Tibial artery (tissue), 4 donors: ENCODE data around the gene TGM1.
"Not testable (repeated sequence)": the region's sequence is repeated elsewhere in the genome, so short reads cannot be mapped to it uniquely, and the experiment has no call there.

ENCODE experiments used
- DNase-seq, 2 donors: peaks; one replicate each; pipeline ENCODE4 v3.0.0-alpha.2; 2019
- H3K27ac ChIP-seq, 2 donors: fragments of 200-600 bp; sonication (generic) in 1 of 2; 1 replicate in 1 of 2; 2 replicates in 1 of 2; pipeline ENCODE4 v1.5.1; 2018 to 2019; ENCODE audit warnings: mild to moderate bottlenecking in 1 of 2
- H3K27me3 ChIP-seq, 2 donors: fragments of 200-600 bp; sonication (generic) in 1 of 2; one replicate each; pipeline versions ENCODE4 v1.5.1 to v1.6.0; 2016 to 2019
- H3K36me3 ChIP-seq, 3 donors: fragments of 200-600 bp; sonication (generic) in 2 of 3; one replicate each; pipeline ENCODE4 v1.5.1; 2016 to 2019; ENCODE audit warnings: mild to moderate bottlenecking in 2 of 3
- H3K4me1 ChIP-seq, 4 donors: fragments of 200-600 bp; sonication (generic) in 2 of 4; 1 replicate in 3 of 4; 2 replicates in 1 of 4; pipeline ENCODE4 v1.5.1; 2016 to 2019
- H3K4me3 ChIP-seq, 2 donors: fragments of 200-600 bp; sonication (generic) in 1 of 2; 1 replicate in 1 of 2; 2 replicates in 1 of 2; pipeline ENCODE4 v1.5.1; 2018 to 2019; ENCODE audit warnings: mild to moderate bottlenecking in 2 of 2
- H3K9me3 ChIP-seq, 3 donors: fragments of 200-600 bp; sonication (generic) in 1 of 3; one replicate each; pipeline ENCODE4 v1.5.1; 2016 to 2019
- intact Hi-C: fragments of 100-400 bp; cut with DNase I; formaldehyde crosslinking; loops from one replicate; pipeline ENCODE4 v1.15.0; 2023; ENCODE audit warnings: low total_unique reads
- TF ChIP-seq, protein P1 (sequence below), 2 experiments: fragments of 200-600 bp in 1 of 2; fragments of 450-650 bp in 1 of 2; IDR thresholded peaks; one replicate each; pipeline ENCODE4 v1.5.1; 2017 to 2019; ENCODE audit warnings: antibody characterized with exemption in 2 of 2, mild to moderate bottlenecking in 1 of 2, moderate library complexity in 1 of 2

TGM1 gene

DNA sequence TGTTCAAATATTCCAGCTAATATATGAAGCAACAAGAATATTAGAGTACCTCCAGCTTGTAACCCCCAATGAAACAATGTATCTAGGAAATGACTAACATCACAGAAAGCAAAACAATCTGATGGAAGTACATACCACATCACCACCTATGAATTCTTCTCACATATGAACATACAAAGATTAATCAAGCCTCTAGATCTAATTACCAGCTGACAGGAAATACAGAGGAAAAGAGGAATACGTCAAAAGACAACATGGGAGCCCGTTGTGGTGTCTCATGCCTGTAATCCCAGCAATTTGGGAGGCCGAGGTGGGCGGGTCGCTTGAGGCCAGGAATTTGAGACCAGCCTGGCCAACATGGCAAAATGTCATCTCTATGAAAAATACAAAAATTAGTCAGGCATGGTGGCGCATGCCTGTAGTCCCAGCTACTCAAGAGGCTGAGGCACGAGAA, 38.3 kb downstream of the TGM1 start:
- peak in 1 of 2 donors; percentile 20 for DNase-seq
- H3K4me1 ChIP-seq = peaks cover 0 to 3% (median 0%) of the 10 kb centered on the region in 4 donors

DNA sequence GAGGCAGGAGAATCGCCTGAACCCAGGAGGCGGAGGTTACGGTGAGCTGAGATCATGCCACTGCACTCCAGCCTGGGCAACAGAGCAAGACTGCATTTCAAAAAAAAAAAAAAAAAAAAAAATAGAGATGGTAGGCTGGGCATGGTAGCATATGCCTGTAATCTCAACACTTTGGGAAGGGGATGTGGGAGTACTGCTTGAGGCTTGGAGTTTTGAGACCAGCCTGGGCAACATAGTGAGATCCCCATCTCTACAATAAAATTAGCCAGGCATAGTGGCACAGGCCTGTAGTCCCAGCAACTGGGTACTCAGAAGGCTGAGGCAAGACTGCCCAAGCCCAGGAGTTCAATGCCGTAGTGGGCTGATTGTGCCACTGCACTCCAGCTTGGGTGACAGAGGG, 40.0 kb downstream of the TGM1 start:
- H3K36me3 ChIP-seq = peaks cover 3 to 10% (median 4%) of the 10 kb centered on the region in 3 donors
- peak in 1 of 2 donors; percentile 13 for DNase-seq
- H3K4me3 ChIP-seq, H3K9me3 ChIP-seq, H3K27ac ChIP-seq, H3K27me3 ChIP-seq, H3K4me1 ChIP-seq, intact Hi-C loops: not testable (repeated sequence)

More for the DNA sequence above, 38.3 kb downstream of the TGM1 start:
- TF ChIP-seq, protein P1, sequence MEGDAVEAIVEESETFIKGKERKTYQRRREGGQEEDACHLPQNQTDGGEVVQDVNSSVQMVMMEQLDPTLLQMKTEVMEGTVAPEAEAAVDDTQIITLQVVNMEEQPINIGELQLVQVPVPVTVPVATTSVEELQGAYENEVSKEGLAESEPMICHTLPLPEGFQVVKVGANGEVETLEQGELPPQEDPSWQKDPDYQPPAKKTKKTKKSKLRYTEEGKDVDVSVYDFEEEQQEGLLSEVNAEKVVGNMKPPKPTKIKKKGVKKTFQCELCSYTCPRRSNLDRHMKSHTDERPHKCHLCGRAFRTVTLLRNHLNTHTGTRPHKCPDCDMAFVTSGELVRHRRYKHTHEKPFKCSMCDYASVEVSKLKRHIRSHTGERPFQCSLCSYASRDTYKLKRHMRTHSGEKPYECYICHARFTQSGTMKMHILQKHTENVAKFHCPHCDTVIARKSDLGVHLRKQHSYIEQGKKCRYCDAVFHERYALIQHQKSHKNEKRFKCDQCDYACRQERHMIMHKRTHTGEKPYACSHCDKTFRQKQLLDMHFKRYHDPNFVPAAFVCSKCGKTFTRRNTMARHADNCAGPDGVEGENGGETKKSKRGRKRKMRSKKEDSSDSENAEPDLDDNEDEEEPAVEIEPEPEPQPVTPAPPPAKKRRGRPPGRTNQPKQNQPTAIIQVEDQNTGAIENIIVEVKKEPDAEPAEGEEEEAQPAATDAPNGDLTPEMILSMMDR (IDR thresholded peaks at IDR 0.05) = no peak
- Histone ChIP-seq H3K4me3 (no peak overlapping the region), H3K27me3 (no peaks in the 10 kb centered on the region), H3K9me3 (no peaks in the 10 kb centered on the region), H3K36me3 (peaks cover 0 to 12% (median 11%) of the 10 kb centered on the region in 3 donors), H3K27ac (no peak overlapping the region)
- intact Hi-C loops = no loop called here

DNA sequence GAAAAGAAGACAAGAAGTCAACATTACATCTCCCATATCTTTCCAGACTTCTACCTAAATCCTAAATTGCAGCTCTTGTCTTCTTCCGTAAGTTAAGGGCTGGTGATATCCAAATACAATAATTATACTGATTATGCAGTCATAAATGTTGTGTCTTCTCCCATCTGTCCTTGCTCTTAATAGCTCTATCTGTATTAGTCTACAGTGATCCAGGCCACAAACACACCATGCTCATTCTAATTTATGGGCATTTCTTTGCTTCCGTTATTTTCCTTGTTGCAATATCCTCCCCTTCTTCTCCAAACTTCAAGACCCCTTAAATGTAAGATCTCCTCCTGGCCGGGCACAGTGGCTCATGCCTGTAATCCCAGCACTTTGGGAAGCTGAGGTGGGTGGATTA, 43.5 kb downstream of the TGM1 start:
- Histone ChIP-seq H3K9me3 (no peaks in the 10 kb centered on the region), H3K36me3 (peaks cover 3 to 7% (median 5%) of the 10 kb centered on the region in 3 donors), H3K27me3 (no peaks in the 10 kb centered on the region), H3K27ac (no peak overlapping the region), H3K4me1 (peaks cover 0 to 12% (median 9%) of the 10 kb centered on the region in 4 donors), H3K4me3 (no peak overlapping the region)
- intact Hi-C loops = no loop called here
- DNase-seq = no peak
- TF ChIP-seq, protein P1 (IDR thresholded peaks at IDR 0.05) = no peak

DNA sequence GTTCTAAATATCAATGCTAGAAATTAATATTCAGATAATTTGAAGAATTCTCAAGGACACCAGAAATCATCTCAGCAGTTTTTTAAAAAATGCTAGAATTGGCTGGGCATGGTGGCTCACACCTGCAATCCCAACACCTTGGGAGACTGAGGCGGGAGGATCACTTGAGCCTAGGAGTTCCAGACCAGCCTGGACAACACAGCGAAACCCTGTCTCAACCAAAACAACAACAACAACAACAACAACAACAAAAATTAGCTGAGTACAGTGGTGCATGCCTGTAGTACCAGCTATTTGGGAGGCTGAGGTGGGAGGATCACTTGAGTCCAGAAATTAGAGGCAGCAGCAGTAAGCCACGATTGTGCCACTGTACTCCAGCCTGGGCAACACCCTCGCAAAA, 43.9 kb downstream of the TGM1 start:
- no peak overlapping the region for H3K27ac ChIP-seq
- peaks cover 3 to 7% (median 5%) of the 10 kb centered on the region in 3 donors for H3K36me3 ChIP-seq
- TF ChIP-seq, protein P1 (IDR thresholded peaks at IDR 0.05) = no peak
- peaks cover 0 to 17% (median 13%) of the 10 kb centered on the region in 4 donors for H3K4me1 ChIP-seq
- no peak overlapping the region for H3K4me3 ChIP-seq
- H3K9me3 ChIP-seq = no peaks in the 10 kb centered on the region
- intact Hi-C loops = no loop called here
- H3K27me3 ChIP-seq = no peaks in the 10 kb centered on the region
- DNase-seq = peak in 1 of 2 donors; percentile 15

DNA sequence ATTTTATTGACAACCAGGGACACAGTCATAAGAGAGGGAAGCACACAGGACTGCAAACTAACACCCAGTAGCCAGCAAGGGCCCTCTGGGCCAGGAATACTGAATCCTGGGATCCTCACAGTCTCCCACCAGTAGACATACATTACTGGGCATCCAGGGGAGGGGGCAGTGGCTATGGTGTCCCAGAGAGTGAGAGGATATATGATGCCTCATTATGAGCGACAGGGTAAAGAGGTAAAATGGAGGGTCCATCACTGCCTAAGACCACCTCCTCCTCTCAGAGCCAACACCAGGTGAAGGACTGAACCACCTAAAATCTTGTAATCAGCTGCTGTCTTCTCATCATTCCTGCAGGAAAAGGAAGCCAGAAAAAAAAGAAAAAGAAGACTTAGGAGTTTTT, 46.1 kb downstream of the TGM1 start:
- H3K4me1 ChIP-seq = peaks cover 0 to 31% (median 26%) of the 10 kb centered on the region in 4 donors
- H3K4me3 ChIP-seq, H3K27ac ChIP-seq, H3K27me3 ChIP-seq, H3K36me3 ChIP-seq, H3K9me3 ChIP-seq, intact Hi-C loops: not testable (repeated sequence)
- DNase-seq = peak in 1 of 2 donors; percentile 48

DNA sequence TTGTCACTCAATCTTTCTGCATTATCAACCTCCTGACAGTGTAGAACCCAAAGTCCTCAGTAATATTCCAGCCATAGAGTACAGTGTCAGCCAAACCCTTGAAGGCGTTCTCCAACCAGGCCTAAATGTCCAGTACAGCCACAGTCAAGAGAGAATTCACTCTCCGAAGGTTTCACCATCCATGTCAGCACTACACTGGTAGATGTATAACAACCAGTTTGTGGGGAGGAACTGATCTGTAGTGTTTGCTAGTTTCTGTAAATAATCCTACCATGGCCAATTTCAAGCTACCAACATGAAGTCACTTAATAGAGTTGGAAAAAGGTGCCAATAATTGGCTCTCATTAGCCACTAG, 46.7 kb downstream of the TGM1 start:
- H3K4me1 ChIP-seq = peaks cover 0 to 31% (median 27%) of the 10 kb centered on the region in 4 donors
- H3K27ac ChIP-seq = peak overlapping the region; percentile 89 to 91
- peaks cover 5 to 10% (median 6%) of the 10 kb centered on the region in 3 donors for H3K36me3 ChIP-seq
- H3K27me3 ChIP-seq = no peaks in the 10 kb centered on the region
- TF ChIP-seq, protein P1 (IDR thresholded peaks at IDR 0.05) = no peak
- intact Hi-C loops = no loop called here
- peak overlapping the region; percentile 69 to 72 for H3K4me3 ChIP-seq
- no peak for DNase-seq
- H3K9me3 ChIP-seq = no peaks in the 10 kb centered on the region
